ENCODE data around the gene IL16. TPM values are rescaled to one million over a fixed set of nuclear protein-coding genes. Genes with fewer than 3 reads are reported as not detected.
"Not testable (repeated sequence)": the region's sequence is repeated elsewhere in the genome, so short reads cannot be mapped to it uniquely, and the experiment has no call there.

The IL16 gene
- total RNA-seq: 16.5 TPM

DNA sequence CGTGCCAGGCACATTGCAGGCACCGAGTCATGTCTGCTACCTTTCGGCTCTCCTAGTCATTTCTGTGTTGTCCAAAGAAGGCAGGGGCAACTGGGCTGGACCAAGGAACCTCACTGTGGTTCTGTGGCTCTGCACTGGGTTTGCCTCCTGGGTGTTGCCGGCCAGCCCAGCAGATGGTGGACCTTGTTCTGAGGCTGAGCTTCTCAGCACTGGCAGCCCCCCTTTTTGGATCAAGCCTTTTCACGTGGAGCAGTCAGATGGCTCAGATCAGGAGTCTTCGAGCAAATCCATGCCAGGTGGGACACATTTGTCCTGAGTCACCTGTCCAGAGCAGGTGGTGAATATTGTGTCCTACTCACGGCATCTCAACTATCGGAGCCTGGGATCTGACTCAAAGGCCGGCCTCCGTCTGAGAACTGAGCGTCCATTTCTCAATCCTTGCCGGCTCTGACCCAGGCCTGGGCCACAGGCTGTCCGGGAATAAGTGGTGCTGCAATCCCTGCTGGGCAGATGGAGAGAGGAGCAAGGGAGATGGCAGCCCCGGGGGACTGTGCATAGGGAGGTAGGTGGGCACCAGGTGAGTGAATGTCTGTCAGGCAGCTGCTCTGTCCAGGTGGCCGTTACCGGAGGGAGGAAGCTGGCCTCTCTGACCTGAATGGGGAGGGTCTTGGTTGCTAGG is at the start of gene IL16:
Gene IL16, plus strand, starts transcription at position 304 of the 679 bp plus-strand sequence. CDS start 28,521 bp downstream, outside the sequence.
- no peak for DNase-seq (ENCODE audit: low spot score)

- DNase-seq (ENCODE audit: low spot score): no peak
Measured at GRCh38 chr15:81151389-81151788, 45.3 kb upstream of the IL16 start.

DNA sequence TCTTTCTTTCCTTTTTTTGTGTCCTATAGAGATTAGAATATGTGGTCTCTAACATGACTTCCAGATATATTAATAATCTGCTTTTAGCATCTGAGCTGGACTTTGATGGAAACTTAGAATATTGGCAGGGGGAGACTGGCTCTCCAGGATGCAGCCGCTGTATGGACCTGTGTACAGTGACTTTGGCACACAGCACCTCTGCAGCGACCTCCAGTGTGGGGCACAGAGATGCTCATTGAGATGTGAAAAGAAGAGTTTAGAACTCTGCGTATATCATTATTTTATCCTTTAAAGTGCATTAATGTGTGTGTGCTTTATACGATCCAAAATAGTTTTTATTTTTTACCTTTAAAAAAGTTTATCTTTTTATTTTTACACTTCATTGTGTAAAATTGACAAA is 44.3 kb upstream of the IL16 start:
- no peak for DNase-seq (ENCODE audit: low spot score)

GRCh38 chr15:81152799-81153198 is 43.9 kb upstream of the IL16 start:
- DNase-seq (ENCODE audit: low spot score): no peak

DNA sequence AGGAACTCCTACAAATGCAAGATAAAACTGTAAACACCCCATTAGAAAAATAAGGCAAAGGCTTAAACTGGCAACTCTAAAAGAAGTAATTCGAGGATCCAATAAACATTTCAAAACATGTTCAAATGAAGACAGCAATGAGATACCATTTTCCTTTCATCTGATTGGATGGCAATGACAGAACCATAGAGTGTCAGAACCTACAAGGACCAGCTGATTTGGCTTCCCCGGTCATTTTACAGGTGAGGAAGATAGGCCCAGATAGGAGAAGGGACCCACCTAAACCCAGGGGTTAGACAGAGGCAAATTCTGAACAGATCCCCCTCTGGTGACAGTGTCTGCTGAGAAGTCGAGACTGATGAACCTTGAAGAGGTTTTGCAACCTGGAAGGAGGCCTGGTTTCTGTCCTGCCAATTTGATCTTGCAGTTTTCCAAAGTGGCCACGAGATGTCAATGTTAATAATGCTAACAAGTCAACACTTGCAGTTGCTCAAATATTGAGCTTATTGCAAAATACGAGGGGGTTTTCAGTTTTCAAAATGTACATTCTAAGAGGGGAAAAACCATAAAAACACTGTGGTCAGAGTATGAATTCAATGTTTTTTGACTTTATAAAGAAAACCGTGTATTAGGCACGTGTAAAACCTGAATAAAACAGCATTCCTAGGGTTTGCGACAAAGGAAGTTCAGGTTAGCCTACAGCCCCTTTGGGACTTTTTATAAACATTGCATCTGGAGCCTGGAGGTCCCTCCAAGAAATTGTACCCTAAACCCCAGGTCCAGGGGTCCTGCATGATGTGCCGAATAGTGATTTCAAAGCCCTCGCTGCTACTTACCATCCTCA is 41.1 kb upstream of the IL16 start:
- peak; percentile 33 for DNase-seq (ENCODE audit: low spot score)

GRCh38 chr15:81156324-81156723 is 40.4 kb upstream of the IL16 start:
- no peak for DNase-seq (ENCODE audit: low spot score)

GRCh38 chr15:81157195-81157938 is 39.3 kb upstream of the IL16 start:
- no peak for DNase-seq (ENCODE audit: low spot score)

- DNase-seq (ENCODE audit: low spot score): no peak
Measured at GRCh38 chr15:81157939-81158223, 38.8 kb upstream of the IL16 start.

DNA sequence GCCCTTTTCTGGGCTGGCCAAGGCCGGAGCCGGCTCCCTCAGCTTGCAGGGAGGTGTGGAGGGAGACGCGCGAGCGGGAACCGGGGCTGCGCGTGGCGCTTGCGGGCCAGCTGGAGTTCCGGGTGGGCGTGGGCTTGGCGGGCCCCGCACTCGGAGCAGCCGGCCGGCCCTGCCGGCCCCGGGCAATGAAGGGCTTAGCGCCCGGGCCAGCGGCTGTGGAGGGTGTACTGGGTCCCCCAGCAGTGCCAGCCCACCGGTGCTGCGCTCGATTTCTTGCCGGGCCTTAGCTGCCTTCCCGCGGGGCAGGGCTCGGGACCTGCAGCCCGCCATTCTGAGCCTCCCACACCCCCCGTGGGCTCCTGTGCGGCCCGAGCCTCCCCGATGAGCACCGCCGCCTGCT is 38.1 kb upstream of the IL16 start:
- not testable (repeated sequence) for DNase-seq (ENCODE audit: low spot score)

GRCh38 chr15:81160312-81161159 is 36.1 kb upstream of the IL16 start:
- peak; percentile 52 for DNase-seq (ENCODE audit: low spot score)

- DNase-seq (ENCODE audit: low spot score): no peak
Measured at GRCh38 chr15:81161160-81161673, 35.5 kb upstream of the IL16 start.

GRCh38 chr15:81161851-81162250 is 34.8 kb upstream of the IL16 start:
- no peak for DNase-seq (ENCODE audit: low spot score)

- no peak for DNase-seq (ENCODE audit: low spot score)
Measured at GRCh38 chr15:81163961-81164800, 32.5 kb upstream of the IL16 start.

DNA sequence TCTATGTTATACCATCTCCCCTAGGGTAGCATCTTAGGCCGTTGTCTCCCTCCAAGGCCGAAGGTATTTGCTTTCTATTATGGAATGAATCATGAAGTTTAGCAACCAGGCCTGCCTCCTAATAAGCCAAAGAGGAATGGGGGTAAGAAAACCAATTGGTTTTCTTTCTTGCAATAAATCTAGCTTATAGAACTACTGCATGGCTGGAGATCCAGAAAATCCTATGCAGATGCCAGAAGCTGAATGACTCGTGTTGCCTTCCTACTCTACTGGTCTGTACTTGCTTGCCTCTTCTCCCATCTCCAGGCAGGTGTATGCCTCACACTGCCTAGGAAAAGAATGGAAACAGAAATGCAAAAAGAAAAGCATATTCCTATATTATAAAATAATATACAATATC is 31.1 kb upstream of the IL16 start:
- no peak for DNase-seq (ENCODE audit: low spot score)

DNA sequence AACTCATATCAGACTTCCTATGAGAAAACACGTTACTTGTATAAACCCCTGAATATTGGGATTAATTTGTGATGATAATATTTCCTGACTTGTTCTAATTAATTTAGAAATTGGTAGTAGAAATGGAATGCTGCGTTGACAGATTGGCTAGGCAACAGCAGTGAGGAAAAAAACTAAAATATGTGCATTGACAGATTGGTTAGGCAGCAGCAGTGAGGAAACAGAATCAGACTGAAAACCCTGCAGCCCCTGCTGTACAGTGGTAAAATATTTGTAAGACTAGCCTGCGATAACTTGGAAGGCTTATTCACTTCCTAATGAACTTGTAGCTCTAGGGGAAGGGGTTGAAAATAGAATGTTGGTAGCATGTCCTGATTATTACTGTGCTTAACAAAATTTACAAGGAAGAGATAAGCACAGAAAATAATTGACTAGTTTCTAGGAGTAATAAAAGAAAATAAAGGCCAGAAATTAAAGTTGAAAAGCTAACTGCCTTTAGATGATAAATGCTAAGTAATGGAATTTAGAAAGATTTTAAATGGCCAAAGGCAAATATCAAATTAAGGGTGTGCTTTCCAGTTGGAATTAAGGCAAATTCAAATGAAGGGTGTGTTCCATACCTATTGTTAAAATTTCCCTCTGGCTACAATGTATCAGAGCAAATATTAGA is 29.9 kb upstream of the IL16 start:
- no peak for DNase-seq (ENCODE audit: low spot score)

GRCh38 chr15:81168131-81168526 is 28.6 kb upstream of the IL16 start:
- DNase-seq (ENCODE audit: low spot score): no peak

- DNase-seq (ENCODE audit: low spot score): no peak
Measured at GRCh38 chr15:81168644-81169043, 28.0 kb upstream of the IL16 start.

DNA sequence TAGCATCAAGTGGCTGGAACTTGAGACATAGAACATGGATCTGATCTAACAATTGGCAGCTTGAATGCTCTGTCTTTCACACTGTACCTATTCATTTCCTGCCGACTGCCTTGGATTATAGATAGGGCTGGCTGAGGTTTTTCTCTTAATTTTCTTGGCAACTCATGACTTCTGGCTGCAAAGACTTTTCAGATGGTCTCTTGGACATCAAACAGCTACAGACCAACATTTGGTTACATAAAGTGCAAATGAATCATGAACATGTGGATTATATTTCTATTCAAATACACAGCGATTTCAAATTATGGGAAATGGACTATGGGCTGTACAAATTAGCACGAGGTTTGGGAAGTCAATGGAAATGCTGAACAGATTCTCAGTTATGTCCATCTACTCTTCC is 26.2 kb upstream of the IL16 start:
- no peak for DNase-seq (ENCODE audit: low spot score)

GRCh38 chr15:81171286-81171685 is 25.4 kb upstream of the IL16 start:
- DNase-seq (ENCODE audit: low spot score): no peak
